GM12892 (cell line): ENCODE data around the gene LCN15.

Source experiments
- POLR2A ChIP-seq: IDR thresholded peaks from 2 replicates; pipeline ENCODE4 v1.6.1; 2011; ENCODE audit warnings: low read depth, low read length, control low read depth
- POLR2AphosphoS5 ChIP-seq: IDR thresholded peaks from 2 replicates; pipeline ENCODE4 v1.6.1; 2011; ENCODE audit warnings: low read depth, low read length, control low read depth
- TAF1 ChIP-seq: IDR thresholded peaks from 2 replicates; pipeline ENCODE4 v1.6.1; 2011; ENCODE audit warnings: low read depth, mild to moderate bottlenecking, control low read depth, low read length, borderline replicate concordance

DNA sequence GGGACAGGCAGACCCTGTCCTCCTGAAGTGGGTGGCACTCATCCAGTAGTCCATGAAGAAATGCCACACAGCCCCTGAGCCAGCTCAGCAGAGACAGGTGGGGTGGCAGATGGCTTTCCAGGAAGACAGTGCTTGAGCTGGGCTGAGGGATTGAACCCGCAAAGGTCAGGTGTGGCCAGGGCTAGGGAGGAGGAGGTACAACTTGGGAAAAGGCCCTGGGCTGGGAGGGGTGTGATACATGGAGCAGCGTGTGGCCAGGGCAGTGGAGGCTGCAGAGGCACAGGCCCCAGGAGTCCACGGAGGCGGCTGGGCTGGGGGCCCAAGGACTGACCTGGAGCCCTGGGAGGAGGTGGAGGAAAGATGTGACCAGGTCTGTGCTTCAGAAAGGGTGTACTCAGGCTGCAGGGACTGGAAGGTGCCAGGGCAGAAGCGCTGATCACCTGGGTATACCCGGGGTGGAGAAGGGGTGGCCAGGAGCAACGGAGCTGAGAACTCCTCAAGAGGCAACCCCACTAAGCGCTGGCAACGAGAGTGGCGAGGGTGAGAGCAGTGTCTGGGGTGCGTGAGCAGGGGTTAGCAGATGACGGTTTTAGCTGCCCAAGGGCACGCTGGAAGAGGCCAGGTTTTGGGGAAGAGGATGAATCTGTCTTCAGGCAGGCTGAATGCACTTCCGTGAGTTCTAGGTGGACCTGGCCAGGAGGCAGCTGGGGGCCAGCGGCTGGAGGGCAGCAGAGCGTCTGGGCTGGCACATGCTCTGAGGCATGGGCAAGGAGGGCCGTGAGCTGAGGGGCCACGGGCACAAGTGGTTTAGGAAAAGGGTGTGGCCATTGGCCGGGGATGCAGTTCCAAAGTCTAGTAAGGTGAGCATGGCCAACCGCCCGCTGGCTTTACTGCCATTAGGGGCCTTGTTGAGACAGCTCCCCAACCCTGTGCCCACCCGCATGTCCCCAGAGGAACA is 39.5 kb upstream of the LCN15 start:
- no peak for TF ChIP-seq TAF1
- TF ChIP-seq POLR2A: no peak
- no peak for TF ChIP-seq POLR2AphosphoS5
